Ishikawa (cell line): ENCODE measurements around the gene ACKR3.

ENCODE experiments used
- CEBPB ChIP-seq: IDR thresholded peaks from 2 replicates; pipeline ENCODE4 v1.6.1; 2012
- CREB1 ChIP-seq: IDR thresholded peaks from 2 replicates; pipeline ENCODE4 v1.6.1; 2012; ENCODE audit warnings: low read depth
- EGR1 ChIP-seq: IDR thresholded peaks from 2 replicates; pipeline ENCODE4 v1.6.1; 2012
- EP300 ChIP-seq: IDR thresholded peaks from 2 replicates; pipeline ENCODE4 v1.6.1; 2012; ENCODE audit warnings: borderline replicate concordance
- FOXM1 ChIP-seq: IDR thresholded peaks from 2 replicates; pipeline ENCODE4 v1.6.1; 2012; ENCODE audit warnings: low read depth, borderline replicate concordance
- NFIC ChIP-seq: IDR thresholded peaks from 2 replicates; pipeline ENCODE4 v1.6.1; 2012
- RAD21 ChIP-seq: IDR thresholded peaks from 2 replicates; pipeline ENCODE4 v1.6.1; 2012; ENCODE audit warnings: low read depth
- TAF1 ChIP-seq: IDR thresholded peaks from 2 replicates; pipeline ENCODE4 v1.6.1; 2012; ENCODE audit warnings: low read depth, mild to moderate bottlenecking
- TCF12 ChIP-seq: IDR thresholded peaks from 2 replicates; pipeline ENCODE4 v1.6.1; 2012; ENCODE audit warnings: low read depth
- TEAD4 ChIP-seq: IDR thresholded peaks from 2 replicates; pipeline ENCODE4 v1.6.1; 2012
- YY1 ChIP-seq: IDR thresholded peaks from 2 replicates; pipeline ENCODE4 v1.6.1; 2012; ENCODE audit warnings: low read depth
- ZBTB7A ChIP-seq: IDR thresholded peaks from 2 replicates; pipeline ENCODE4 v1.6.1; 2012; ENCODE audit warnings: low read depth
- TF ChIP-seq, protein P1 (sequence below): IDR thresholded peaks from 2 replicates; pipeline ENCODE4 v1.6.1; 2012; ENCODE audit warnings: low read depth, mild to moderate bottlenecking
- TF ChIP-seq, protein P2 (sequence below): IDR thresholded peaks from 2 replicates; pipeline ENCODE4 v1.6.1; 2012
- TF ChIP-seq, protein P3 (sequence below): IDR thresholded peaks from 2 replicates; pipeline ENCODE4 v1.6.1; 2012

Gene ACKR3

DNA sequence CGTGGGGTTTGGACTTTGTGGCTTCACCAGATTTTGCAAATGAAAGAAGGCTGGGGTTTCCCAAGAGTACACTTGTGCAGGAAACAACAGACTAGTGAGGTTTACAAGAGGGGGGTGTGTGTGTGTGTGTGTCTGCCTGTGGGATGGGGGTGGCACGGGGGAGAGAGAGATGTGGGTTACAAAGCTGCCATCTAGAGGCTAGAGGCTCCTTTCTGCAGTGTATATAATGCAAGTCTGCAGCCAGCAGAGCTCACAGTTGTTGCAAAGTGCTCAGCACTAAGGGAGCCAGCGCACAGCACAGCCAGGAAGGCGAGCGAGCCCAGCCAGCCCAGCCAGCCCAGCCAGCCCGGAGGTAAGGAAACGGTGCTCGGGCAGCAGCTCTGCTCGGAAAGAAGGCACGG, at the start of gene ACKR3:
Gene ACKR3, plus strand, starts transcription at position 253 of the 401 bp plus-strand sequence. CDS start 10,641 bp downstream, outside the sequence.
- TF ChIP-seq RAD21: peak; percentile 49
- no peak for TF ChIP-seq TEAD4

DNA sequence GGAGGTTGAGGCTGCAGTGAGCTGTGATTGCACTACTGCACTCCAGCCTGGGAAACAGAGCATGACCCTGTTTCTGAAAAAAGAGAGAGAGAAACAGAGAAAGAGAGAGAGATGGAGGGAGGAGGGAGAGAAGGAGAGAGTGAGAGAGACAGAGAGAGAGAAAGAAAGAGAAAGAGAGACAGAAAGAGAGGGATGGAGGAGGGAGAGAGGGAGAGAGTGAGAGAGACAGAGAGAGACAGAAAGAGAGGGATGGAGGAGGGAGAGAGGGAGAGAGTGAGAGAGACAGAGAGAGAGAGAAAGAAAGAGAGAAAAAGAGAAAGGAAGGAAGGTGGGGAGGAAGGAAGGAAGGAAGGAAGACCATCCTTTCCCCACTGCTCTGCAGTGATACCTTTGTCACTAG, 48.1 kb upstream of the ACKR3 start:
- TF ChIP-seq CEBPB: no peak
- TF ChIP-seq, protein P1, sequence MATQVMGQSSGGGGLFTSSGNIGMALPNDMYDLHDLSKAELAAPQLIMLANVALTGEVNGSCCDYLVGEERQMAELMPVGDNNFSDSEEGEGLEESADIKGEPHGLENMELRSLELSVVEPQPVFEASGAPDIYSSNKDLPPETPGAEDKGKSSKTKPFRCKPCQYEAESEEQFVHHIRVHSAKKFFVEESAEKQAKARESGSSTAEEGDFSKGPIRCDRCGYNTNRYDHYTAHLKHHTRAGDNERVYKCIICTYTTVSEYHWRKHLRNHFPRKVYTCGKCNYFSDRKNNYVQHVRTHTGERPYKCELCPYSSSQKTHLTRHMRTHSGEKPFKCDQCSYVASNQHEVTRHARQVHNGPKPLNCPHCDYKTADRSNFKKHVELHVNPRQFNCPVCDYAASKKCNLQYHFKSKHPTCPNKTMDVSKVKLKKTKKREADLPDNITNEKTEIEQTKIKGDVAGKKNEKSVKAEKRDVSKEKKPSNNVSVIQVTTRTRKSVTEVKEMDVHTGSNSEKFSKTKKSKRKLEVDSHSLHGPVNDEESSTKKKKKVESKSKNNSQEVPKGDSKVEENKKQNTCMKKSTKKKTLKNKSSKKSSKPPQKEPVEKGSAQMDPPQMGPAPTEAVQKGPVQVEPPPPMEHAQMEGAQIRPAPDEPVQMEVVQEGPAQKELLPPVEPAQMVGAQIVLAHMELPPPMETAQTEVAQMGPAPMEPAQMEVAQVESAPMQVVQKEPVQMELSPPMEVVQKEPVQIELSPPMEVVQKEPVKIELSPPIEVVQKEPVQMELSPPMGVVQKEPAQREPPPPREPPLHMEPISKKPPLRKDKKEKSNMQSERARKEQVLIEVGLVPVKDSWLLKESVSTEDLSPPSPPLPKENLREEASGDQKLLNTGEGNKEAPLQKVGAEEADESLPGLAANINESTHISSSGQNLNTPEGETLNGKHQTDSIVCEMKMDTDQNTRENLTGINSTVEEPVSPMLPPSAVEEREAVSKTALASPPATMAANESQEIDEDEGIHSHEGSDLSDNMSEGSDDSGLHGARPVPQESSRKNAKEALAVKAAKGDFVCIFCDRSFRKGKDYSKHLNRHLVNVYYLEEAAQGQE: no peak
- no peak for TF ChIP-seq TAF1
- no peak for TF ChIP-seq FOXM1
- TF ChIP-seq TCF12: no peak
- TF ChIP-seq, protein P2, sequence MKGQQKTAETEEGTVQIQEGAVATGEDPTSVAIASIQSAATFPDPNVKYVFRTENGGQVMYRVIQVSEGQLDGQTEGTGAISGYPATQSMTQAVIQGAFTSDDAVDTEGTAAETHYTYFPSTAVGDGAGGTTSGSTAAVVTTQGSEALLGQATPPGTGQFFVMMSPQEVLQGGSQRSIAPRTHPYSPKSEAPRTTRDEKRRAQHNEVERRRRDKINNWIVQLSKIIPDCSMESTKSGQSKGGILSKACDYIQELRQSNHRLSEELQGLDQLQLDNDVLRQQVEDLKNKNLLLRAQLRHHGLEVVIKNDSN: no peak
- no peak for TF ChIP-seq EP300
- no peak for TF ChIP-seq TEAD4
- no peak for TF ChIP-seq YY1
- TF ChIP-seq, protein P3, sequence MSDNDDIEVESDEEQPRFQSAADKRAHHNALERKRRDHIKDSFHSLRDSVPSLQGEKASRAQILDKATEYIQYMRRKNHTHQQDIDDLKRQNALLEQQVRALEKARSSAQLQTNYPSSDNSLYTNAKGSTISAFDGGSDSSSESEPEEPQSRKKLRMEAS: no peak
- TF ChIP-seq CREB1: no peak
- no peak for TF ChIP-seq NFIC

DNA sequence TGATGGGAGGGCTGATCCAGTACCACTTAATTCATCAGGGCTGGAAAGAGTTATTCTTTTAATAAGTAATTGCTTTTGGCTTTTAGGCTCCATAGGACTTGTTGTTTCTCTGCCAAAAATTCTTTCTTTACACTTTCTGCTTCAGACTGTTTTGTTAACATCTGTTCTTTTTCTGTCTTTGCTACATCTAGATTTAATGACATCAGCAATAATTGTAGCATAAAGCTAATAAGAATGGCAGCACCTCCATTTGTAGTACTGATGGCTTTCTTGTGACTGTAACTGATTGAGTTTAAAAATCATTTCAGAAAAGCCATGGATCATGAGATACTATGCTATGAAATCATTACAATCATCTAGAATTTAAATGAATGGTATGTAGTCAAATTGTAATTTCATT, 46.4 kb upstream of the ACKR3 start:
- no peak for TF ChIP-seq EP300
- TF ChIP-seq CREB1: no peak
- no peak for TF ChIP-seq FOXM1
- TF ChIP-seq RAD21: no peak
- no peak for TF ChIP-seq CEBPB
- TF ChIP-seq, protein P2: no peak

DNA sequence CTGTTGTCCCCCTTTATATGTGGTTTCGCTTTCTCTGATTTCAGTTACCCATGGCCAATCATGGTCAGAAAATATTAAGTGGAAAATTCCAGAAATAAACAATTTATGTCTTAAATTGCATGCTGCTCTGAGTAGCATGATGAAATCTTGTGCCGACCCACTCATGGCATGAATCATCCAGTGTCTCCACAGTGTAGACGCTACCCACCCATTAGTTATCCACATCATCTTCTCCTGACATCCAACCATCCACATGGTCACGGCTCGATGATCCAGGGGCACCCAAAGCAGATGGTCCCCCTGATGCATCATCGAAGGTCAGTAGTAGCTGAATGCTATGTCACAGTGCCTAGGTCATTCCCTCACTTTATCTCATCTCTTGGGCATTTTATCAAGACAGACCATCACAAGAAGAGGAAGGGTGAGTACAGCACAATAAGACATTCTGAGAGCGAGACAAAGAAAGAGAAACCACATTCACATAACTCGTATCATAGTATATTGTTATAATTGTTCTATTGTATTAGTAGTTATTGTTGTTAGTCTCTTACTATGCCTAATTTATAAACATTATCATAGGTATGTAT, 44.1 kb upstream of the ACKR3 start:
- TF ChIP-seq FOXM1 (no peak), ZBTB7A (no peak), CEBPB (no peak), TCF12 (no peak), NFIC (no peak), RAD21 (no peak), EGR1 (no peak), TAF1 (no peak), CREB1 (no peak), TEAD4 (no peak)
- TF ChIP-seq, protein P3: no peak
- TF ChIP-seq, protein P1: no peak
- TF ChIP-seq, protein P2: no peak

DNA sequence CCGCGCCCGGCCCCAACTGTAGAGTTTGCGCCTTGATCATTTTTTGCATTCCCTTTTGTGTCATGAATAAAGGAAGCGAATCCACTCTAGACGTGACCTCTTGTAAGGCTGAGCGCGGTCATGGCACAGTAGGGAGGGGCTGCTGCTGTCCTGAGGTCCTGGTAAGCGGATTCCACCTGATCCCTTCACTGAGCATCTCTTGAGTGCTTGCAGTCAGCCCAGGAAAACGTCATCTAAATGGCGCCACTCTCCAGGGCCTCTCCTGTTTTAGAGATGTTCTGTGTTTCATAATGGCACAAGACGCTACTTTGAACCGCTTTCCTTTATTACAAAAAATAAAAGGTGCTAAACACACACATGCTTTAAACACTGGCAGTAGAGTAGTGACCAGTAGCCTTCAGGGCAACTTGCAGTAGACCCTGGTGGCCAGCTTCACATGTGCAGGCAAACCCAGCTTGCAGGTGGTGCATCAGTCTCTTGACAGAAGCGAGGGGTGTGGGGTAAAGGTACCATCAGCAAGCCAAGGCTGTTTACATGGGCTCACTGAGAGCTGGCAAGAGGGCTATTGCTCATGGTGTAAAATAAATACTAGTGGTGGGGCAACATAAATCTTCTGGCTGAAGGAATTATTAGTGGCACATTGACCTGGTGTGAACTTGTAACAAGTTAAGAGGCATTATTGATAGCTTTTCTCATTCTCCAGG, 43.0 kb upstream of the ACKR3 start:
- TF ChIP-seq FOXM1 (no peak), TEAD4 (no peak), EGR1 (no peak), CREB1 (no peak), RAD21 (no peak), TAF1 (no peak)
- TF ChIP-seq, protein P1: no peak
- TF ChIP-seq, protein P2: no peak
